GM12891 (cell line): ENCODE results near the gene SWSAP1.

Experiments used
- POLR2A ChIP-seq: IDR thresholded peaks from 2 replicates; pipeline ENCODE4 v1.6.1; 2011; ENCODE audit warnings: low read depth, low read length, control low read depth
- POLR2AphosphoS5 ChIP-seq: IDR thresholded peaks from 2 replicates; pipeline ENCODE4 v1.6.1; 2011; ENCODE audit warnings: low read depth, low read length, control low read depth
- TAF1 ChIP-seq: IDR thresholded peaks from 2 replicates; pipeline ENCODE4 v1.6.1; 2011; ENCODE audit warnings: low read depth, low read length, control low read depth

GRCh38 chr19:11367528-11367927 is 6.9 kb upstream of the SWSAP1 start:
- TF ChIP-seq POLR2A (no peak), TAF1 (no peak), POLR2AphosphoS5 (no peak)
